HG02885 (cell line): ENCODE measurements around the gene ST8SIA6.
"Not testable (repeated sequence)": the region's sequence is repeated elsewhere in the genome, so short reads cannot be mapped to it uniquely, and the experiment has no call there.

Source experiments
- ATAC-seq: cut with Tn5 transposase; IDR thresholded peaks from one replicate; pipeline ENCODE4 v1.9.1; 2021; ENCODE audit warnings: mild to moderate bottlenecking; ENCODE audit not compliant: unreplicated experiment, poor library complexity

The ST8SIA6 gene

GRCh38 chr10:17454161-17455014, at the start of gene ST8SIA6:
Gene ST8SIA6 (minus strand): TSS chr10:17454595. CDS start chr10:17454255, 340 bp downstream.
- peak; percentile 72 for ATAC-seq

GRCh38 chr10:17503795-17504194, 49.4 kb upstream of the ST8SIA6 start:
- no peak for ATAC-seq

GRCh38 chr10:17502814-17503213, 48.4 kb upstream of the ST8SIA6 start:
- no peak for ATAC-seq

- ATAC-seq: not testable (repeated sequence)
Measured at GRCh38 chr10:17499014-17499413, 44.6 kb upstream of the ST8SIA6 start.

GRCh38 chr10:17497446-17498030, 43.1 kb upstream of the ST8SIA6 start:
- ATAC-seq: no peak

- no peak for ATAC-seq
Measured at GRCh38 chr10:17494626-17495260, 40.3 kb upstream of the ST8SIA6 start.

GRCh38 chr10:17488848-17489247, 34.5 kb upstream of the ST8SIA6 start:
- no peak for ATAC-seq

GRCh38 chr10:17483079-17483478, 28.7 kb upstream of the ST8SIA6 start:
- ATAC-seq: no peak

GRCh38 chr10:17479822-17480221, 25.4 kb upstream of the ST8SIA6 start:
- ATAC-seq: no peak

- no peak for ATAC-seq
Measured at GRCh38 chr10:17479015-17479615, 24.7 kb upstream of the ST8SIA6 start.

GRCh38 chr10:17476073-17476472, 21.7 kb upstream of the ST8SIA6 start:
- peak; percentile 76 for ATAC-seq

- ATAC-seq: no peak
Measured at GRCh38 chr10:17475661-17476060, 21.3 kb upstream of the ST8SIA6 start.

GRCh38 chr10:17474595-17475323, 20.4 kb upstream of the ST8SIA6 start:
- no peak for ATAC-seq

GRCh38 chr10:17473228-17473950, 19.0 kb upstream of the ST8SIA6 start:
- no peak for ATAC-seq

GRCh38 chr10:17472481-17473227, 18.3 kb upstream of the ST8SIA6 start:
- no peak for ATAC-seq

- no peak for ATAC-seq
Measured at GRCh38 chr10:17470246-17470645, 15.9 kb upstream of the ST8SIA6 start.

GRCh38 chr10:17465328-17466125, 11.1 kb upstream of the ST8SIA6 start:
- no peak for ATAC-seq

- ATAC-seq: no peak
Measured at GRCh38 chr10:17464545-17464944, 10.2 kb upstream of the ST8SIA6 start.
